Motor neuron (in vitro differentiated cells): ENCODE data around the gene PRKCE. TPM values are rescaled to one million over a fixed set of nuclear protein-coding genes. Genes with fewer than 3 reads are reported as not detected.
"Not testable (repeated sequence)": the region's sequence is repeated elsewhere in the genome, so short reads cannot be mapped to it uniquely, and the experiment has no call there.

Source experiments
- ATAC-seq, 8 experiments: fragments of 200-7000 bp; cut with Tn5 transposase; replicated peaks in 6 of 8; 2 replicates each; pipeline ENCODE4 v1.8.0; 2021; ENCODE audit warnings: mild to moderate bottlenecking in 8 of 8, moderate library complexity in 8 of 8
- H3K27ac ChIP-seq, 2 donors: fragments of 250-450 bp; sonication (Bioruptor Pico); 2 replicates each; pipeline ENCODE4 v1.9.0; 2021; ENCODE audit warnings: antibody characterized with exemption in 2 of 2, mild to moderate bottlenecking in 2 of 2, moderate library complexity in 1 of 2
- H3K4me1 ChIP-seq, 2 donors: fragments of 250-450 bp; sonication (Bioruptor Pico); replicated peaks in 1 of 2; 2 replicates each; pipeline ENCODE4 v1.6.1; 2021; ENCODE audit warnings: antibody characterized with exemption in 2 of 2, mild to moderate bottlenecking in 2 of 2, moderate library complexity in 1 of 2
- H3K4me3 ChIP-seq, 5 donors: fragments of 250-450 bp; sonication (Bioruptor Pico); 2 replicates each; pipeline ENCODE4 v1.9.0; 2021; ENCODE audit warnings: antibody characterized with exemption in 5 of 5, mild to moderate bottlenecking in 5 of 5, moderate library complexity in 4 of 5
- WGBS, 10 experiments: fragments of 450-650 bp; shearing (Covaris generic); methylation state at CpG; one replicate each; pipeline ENCODE4 v1.0.0; 2022; 5-methylcytosine and 5-hydroxymethylcytosine counted together
- in situ Hi-C, 9 experiments: fragments of 400-800 bp; cut with MboI; loops; one replicate each; pipeline ENCODE4 v1.15.0; 2021; ENCODE audit warnings: low sequenced_read_pairs in 9 of 9, low pct_unique_long_range_greater_than_20kb in 2 of 9; ENCODE audit not compliant: unreplicated experiment in 9 of 9
- total RNA-seq, 8 experiments: library from RNA; unstranded; fragments of 300-600 nt; gene quantifications; 2 replicates each; pipeline versions ENCODE4 v1.2.3 to v1.2.4, GENCODE V29; 2022

Gene PRKCE
- total RNA-seq, 8 experiments from 2014 or later: 7.3 to 23.0 (median 14.7) TPM

GRCh38 chr2:45711224-45711623, 59.7 kb downstream of the PRKCE start:
- no peak overlapping the region for H3K27ac ChIP-seq
- peaks cover 18 to 25% of the 10 kb centered on the region in 2 donors for H3K4me1 ChIP-seq
- 50 to 100% (median 95%) methylated on average over 1 to 2 of the region's 2 CpGs; no CpG with 5 or more reads in 3 of the 10 experiments for WGBS, 10 experiments
- H3K4me3 ChIP-seq: no peak overlapping the region
- in situ Hi-C loops: no loop called here
- no peak for ATAC-seq

GRCh38 chr2:45712570-45712969, 61.1 kb downstream of the PRKCE start:
- Histone ChIP-seq H3K27ac (no peak overlapping the region), H3K4me3 (no peak overlapping the region), H3K4me1 (peaks cover 9 to 15% of the 10 kb centered on the region in 2 donors)
- peak in 7 of 8 experiments; percentile 30 to 90 (median 59) for ATAC-seq
- 65 to 100% (median 88%) methylated on average over 1 to 3 of the region's 3 CpGs; no CpG with 5 or more reads in 2 of the 10 experiments for WGBS, 10 experiments
- in situ Hi-C loops: no loop called here

- 70 to 100% (median 89%) methylated on average over 1 to 4 of the region's 4 CpGs; no CpG with 5 or more reads in 3 of the 10 experiments for WGBS, 10 experiments
- peak overlapping the region in 1 of 2 donors; percentile 36 for H3K27ac ChIP-seq
- no peak overlapping the region for H3K4me3 ChIP-seq
- peaks cover 5 to 13% of the 10 kb centered on the region in 2 donors for H3K4me1 ChIP-seq
- in situ Hi-C loops: no loop called here
- ATAC-seq: peak in 1 of 8 experiments; percentile 31
Measured at GRCh38 chr2:45713136-45713535, 61.7 kb downstream of the PRKCE start.

GRCh38 chr2:45713591-45713990, 62.1 kb downstream of the PRKCE start:
- in situ Hi-C loops: no loop called here
- H3K4me1 ChIP-seq: peaks cover 5 to 13% of the 10 kb centered on the region in 2 donors
- ATAC-seq: no peak
- no peak overlapping the region for H3K27ac ChIP-seq
- H3K4me3 ChIP-seq: no peak overlapping the region

GRCh38 chr2:45714679-45715078, 63.2 kb downstream of the PRKCE start:
- no peak for ATAC-seq
- in situ Hi-C loops: no loop called here
- H3K4me1 ChIP-seq: peaks cover 5 to 13% of the 10 kb centered on the region in 2 donors
- no peak overlapping the region for H3K27ac ChIP-seq
- whole genome bisulfite sequencing, 10 experiments: 80 to 100% (median 100%) methylated on average over 1 to 2 of the region's 3 CpGs; no CpG with 5 or more reads in 5 of the 10 experiments
- H3K4me3 ChIP-seq: no peak overlapping the region

- ATAC-seq: no peak
- WGBS, 10 experiments: 74 to 100% (median 90%) methylated on average over 1 to 4 of the region's 5 CpGs; no CpG with 5 or more reads in 1 of the 10 experiments
- H3K4me1 ChIP-seq: peaks cover 5 to 13% of the 10 kb centered on the region in 2 donors
- H3K4me3 ChIP-seq: no peak overlapping the region
- H3K27ac ChIP-seq: no peak overlapping the region
- in situ Hi-C loops: no loop called here
Measured at GRCh38 chr2:45715601-45716379, 64.3 kb downstream of the PRKCE start.

- ATAC-seq, H3K27ac ChIP-seq, H3K4me3 ChIP-seq, in situ Hi-C loops: not testable (repeated sequence)
- WGBS, 10 experiments: 63 to 100% (median 88%) methylated on average over 1 of the region's 1 CpG; no CpG with 5 or more reads in 5 of the 10 experiments
- peaks cover 5 to 13% of the 10 kb centered on the region in 2 donors for H3K4me1 ChIP-seq
Measured at GRCh38 chr2:45716432-45716831, 65.0 kb downstream of the PRKCE start.

GRCh38 chr2:45716915-45717314, 65.4 kb downstream of the PRKCE start:
- in situ Hi-C loops: no loop called here
- ATAC-seq: no peak
- no peak overlapping the region for H3K27ac ChIP-seq
- peaks cover 5 to 13% of the 10 kb centered on the region in 2 donors for H3K4me1 ChIP-seq
- no peak overlapping the region for H3K4me3 ChIP-seq

- WGBS, 10 experiments: 88 to 100% (median 92%) methylated on average over 3 to 6 of the region's 6 CpGs; no CpG with 5 or more reads in 6 of the 10 experiments
- no peak for ATAC-seq
- in situ Hi-C loops: no loop called here
- Histone ChIP-seq H3K4me3 (no peak overlapping the region), H3K4me1 (peaks cover 2 to 9% of the 10 kb centered on the region in 2 donors), H3K27ac (no peak overlapping the region)
Measured at GRCh38 chr2:45720210-45720609, 68.7 kb downstream of the PRKCE start.

GRCh38 chr2:45721150-45721549, 69.7 kb downstream of the PRKCE start:
- no peak overlapping the region for H3K27ac ChIP-seq
- WGBS, 10 experiments: 60 to 100% (median 100%) methylated on average over 1 of the region's 1 CpG; no CpG with 5 or more reads in 6 of the 10 experiments
- H3K4me3 ChIP-seq: no peak overlapping the region
- ATAC-seq: no peak
- H3K4me1 ChIP-seq: peaks cover 2 to 18% of the 10 kb centered on the region in 2 donors
- in situ Hi-C loops: no loop called here

- in situ Hi-C loops: no loop called here
- Histone ChIP-seq H3K4me1 (peaks cover 11 to 29% of the 10 kb centered on the region in 2 donors), H3K27ac (no peak overlapping the region), H3K4me3 (no peak overlapping the region)
- WGBS, 10 experiments: 85 to 100% (median 100%) methylated on average over 1 to 5 of the region's 5 CpGs; no CpG with 5 or more reads in 5 of the 10 experiments
- no peak for ATAC-seq
Measured at GRCh38 chr2:45722477-45722876, 71.0 kb downstream of the PRKCE start.

- in situ Hi-C loops: no loop called here
- Histone ChIP-seq H3K27ac (no peak overlapping the region), H3K4me1 (peaks cover 11 to 29% of the 10 kb centered on the region in 2 donors), H3K4me3 (no peak overlapping the region)
- 33 to 100% (median 96%) methylated on average over 1 to 2 of the region's 2 CpGs; no CpG with 5 or more reads in 2 of the 10 experiments for WGBS, 10 experiments
- no peak for ATAC-seq
Measured at GRCh38 chr2:45723857-45724256, 72.4 kb downstream of the PRKCE start.

GRCh38 chr2:45724335-45724734, 72.9 kb downstream of the PRKCE start:
- no peak for ATAC-seq
- in situ Hi-C loops: no loop called here
- WGBS, 10 experiments: 13 to 100% (median 75%) methylated on average over 1 to 2 of the region's 2 CpGs; no CpG with 5 or more reads in 1 of the 10 experiments
- Histone ChIP-seq H3K4me3 (no peak overlapping the region), H3K4me1 (peaks cover 11 to 29% of the 10 kb centered on the region in 2 donors), H3K27ac (no peak overlapping the region)
